Measurements from ENCODE around the gene OTUD5.

Gene OTUD5

DNA sequence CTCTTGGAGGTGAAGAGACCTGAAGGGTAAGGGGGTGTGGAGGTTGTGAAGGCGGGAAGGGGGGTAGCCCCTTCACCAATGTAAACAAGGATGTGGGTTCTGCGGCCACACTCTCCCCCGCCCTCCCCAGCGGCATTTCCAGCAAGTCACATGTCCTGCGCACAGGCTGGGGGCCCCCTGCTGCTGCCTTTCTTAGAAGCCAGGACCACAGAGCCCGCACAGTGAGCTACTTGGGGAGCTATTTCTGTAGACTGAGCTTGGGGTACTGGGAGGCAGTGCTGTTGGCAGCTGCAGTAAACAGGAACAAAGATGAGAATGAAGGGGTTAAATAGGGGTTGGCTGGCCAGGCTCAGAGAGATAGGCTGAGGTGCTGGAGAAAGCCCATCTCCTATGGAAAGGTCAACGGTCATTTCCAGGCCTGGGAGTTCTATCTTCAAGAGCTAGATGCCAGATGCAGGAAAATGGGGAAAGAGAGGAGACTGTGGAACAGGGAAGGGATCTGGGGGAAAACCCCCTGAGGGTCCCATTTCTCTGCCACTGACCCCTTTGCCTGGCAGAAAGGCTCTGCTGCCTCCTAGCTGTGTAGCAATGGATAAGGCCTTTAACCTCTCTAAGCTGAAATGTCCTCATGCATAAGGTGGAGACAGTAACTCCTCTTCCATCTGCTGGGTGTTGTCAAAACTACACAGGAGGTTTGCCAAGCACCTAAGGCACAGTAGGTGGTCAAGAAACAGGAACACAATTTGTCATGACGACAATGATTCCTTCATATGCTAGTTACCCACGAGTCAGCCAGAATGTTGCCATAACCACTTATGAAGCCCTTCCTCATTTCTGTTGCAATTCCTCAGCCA lies 20.1 kb downstream of the OTUD5 start:
- DNase-seq (ENCODE audit: low read depth in 2 of 2): peak; percentile 68 to 82

DNA sequence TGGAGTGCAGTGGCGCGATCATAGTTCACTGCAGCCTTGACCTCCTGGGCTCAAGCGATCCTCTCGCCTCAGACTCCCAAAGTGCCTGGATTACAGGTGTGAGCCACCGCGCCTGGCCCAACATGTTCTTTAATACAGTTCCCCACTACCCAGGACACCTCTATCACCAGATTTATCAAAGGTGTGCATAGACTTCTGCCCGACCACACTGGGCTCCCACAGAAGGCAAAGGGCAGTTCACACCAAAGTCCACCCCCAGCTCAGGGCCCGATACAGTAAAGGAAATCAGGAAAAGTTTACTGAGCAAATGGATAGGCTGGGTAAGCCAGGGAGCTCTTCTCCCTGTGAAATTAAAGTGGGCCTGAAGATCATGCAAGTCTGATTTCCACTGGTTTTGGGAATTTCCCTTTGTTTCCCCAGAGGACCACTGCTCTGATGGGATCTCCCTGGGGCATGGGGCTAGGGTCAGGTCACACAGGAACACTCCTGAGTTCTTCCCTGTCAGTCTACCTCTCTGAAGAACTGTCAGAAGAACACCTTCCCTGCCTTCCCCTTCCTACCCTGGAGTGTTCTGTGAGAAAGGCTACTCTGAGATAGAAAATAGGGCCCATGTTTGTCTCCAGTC lies 20.9 kb downstream of the OTUD5 start:
- no peak for DNase-seq (ENCODE audit: low read depth in 2 of 2)

DNA sequence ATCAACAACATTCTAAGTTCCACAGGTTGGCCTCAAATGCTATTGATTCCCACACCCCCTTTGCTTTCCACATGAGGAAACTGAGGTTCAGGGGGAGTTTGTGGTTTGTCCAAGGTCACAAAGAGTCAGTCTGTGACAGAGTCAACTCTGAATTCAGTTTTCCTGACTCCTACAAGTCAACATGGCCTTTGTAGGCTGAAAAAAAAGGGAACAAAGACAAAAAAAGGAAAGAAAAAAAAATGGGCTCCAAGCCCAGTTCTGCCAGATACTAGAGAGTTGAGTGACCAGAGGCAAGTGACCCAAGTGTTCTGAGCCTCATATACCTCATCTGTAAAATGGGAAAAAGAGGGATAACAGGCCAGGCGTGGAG lies 22.1 kb downstream of the OTUD5 start:
- no peak for DNase-seq (ENCODE audit: low read depth in 2 of 2)

DNA sequence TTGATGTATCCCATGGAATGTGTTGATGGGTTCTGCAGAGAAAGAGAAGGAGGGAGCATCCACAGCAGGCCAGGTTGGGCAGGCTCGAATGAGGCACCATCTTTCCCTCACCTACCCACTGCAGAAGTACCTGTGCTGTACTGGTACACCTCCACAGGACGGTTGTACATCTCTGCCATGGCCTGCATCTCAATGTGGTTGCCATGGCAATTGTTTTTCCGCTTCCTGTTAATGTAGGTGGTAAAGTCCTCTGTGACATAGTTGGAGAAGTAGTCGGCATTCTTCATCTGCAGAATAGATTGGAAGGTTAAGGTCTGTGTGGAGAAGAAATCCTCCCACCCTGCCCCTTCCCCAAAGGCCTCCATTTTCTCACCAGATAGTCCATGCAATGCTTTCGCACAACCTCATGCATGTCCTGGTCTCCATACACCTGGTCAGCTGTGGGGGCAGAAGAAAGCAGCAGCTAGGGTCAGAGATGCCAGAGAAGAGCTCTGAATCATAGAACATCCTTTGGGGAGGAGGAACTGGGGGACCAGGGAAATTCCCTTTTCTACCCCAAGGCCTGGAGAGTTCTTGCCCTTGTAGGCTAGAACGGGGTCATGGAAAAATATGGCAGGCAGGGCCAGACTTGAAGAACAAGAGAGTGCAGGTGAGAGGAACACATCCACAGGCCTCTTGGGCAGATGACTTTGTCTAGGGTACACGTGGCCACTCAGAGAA lies 22.7 kb downstream of the OTUD5 start:
- DNase-seq (ENCODE audit: low read depth in 2 of 2): no peak

DNA sequence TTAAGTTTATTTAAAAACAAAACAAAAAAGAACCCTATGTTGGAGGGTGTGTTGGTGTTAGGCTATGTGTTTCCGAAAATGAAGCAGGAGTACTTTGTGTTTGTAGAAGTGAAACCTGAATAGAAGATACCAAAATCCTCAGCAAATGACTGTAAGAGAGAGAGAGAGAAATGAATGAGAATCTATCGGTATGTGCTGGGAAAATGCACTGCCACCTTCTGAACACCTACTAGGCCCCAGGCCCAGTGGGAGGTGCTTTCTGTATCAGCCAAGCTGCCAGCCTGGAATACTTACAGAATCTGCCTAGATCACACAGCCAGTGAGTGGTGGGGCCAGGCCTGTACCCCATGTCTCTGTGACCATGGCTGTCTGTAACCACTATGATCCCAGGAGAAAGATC lies 23.6 kb downstream of the OTUD5 start:
- DNase-seq (ENCODE audit: low read depth in 2 of 2): no peak

DNA sequence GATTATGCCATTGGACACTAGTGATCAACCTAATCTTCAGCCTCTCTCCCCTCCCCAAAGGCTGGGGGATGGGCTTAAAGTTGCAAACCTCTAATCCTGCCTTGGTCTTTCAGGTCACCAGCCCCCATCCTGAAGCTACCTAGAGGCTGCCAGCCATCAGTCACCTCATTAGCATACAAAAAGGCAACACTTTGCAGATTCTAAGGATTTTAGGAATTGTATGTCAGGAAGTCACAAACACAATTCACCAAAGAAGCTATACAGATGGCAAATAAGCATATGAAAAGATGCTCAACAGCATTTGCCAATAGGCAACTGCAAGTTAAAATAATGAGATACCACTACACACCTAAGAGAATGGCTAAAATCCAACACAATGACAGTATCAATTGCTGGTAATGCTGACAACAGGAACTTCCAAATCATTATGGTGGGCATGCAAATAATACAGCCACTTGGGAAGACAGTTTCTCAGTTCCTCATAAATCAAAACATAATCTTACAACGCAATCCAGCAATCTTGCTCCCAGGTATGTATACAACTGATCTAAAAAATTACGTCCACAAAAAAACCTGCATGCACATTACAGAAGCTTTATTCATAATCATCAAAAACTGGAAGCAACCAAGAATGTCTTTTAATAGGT lies 29.5 kb downstream of the OTUD5 start:
- no peak for DNase-seq (ENCODE audit: low read depth in 2 of 2)

DNA sequence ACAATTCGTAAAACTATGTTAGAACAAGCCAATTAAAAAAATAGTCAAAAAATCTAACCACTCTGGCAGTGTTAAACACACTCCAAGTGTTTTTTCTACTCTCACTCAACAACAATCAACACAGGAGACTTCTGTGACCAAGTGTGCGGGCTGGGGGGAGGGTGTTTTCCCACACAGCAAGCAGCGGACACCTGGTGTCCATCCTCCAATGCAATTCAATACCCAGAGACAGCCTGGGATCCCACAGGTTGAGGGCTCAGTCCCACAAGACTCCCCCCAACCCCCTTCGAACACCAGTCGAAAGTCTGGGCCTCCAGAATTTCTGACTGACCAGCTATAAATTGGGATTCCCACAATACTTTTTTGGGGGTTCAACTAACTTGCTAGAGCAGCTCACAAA lies 30.3 kb downstream of the OTUD5 start:
- DNase-seq (ENCODE audit: low read depth in 2 of 2): no peak

DNA sequence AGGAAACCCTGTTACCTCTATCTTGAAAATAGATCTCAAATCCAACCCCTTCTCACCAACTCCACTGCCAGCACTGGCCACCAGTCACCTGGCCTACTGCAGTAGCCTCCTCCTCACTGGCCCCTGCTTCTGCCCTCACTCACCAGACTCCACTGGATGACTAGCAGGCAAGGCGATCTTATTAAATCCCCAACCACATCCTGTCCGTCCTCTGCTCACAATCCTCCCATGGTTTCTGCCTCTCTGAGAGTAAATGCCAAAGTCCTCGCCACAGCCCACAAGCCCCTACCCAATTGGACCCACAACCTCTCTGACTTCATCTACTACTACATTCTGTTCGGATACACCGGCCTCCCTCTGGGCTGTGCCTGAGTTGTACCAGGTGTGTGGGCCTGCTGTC lies 33.1 kb downstream of the OTUD5 start:
- DNase-seq (ENCODE audit: low read depth in 2 of 2): no peak

DNA sequence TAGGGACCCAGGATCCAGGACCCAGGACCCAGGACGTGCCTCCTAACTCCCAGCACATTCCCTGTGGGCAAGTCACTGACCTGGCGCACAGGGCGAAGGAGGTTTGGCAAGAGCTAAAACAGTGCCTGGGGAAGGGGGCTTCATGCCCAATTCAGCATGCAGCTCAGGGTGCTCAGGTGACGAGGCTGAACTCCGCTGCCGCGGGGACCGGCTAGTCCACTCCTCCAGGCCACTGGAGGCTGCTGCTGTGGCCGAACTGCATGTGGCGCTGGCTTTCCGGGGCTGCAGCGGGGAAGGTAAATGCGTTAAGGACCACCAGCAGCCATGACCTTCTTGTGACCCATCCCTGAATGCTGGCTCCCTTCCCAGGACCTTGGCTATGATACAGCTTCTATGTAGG lies 33.6 kb downstream of the OTUD5 start:
- no peak for DNase-seq (ENCODE audit: low read depth in 2 of 2)

DNA sequence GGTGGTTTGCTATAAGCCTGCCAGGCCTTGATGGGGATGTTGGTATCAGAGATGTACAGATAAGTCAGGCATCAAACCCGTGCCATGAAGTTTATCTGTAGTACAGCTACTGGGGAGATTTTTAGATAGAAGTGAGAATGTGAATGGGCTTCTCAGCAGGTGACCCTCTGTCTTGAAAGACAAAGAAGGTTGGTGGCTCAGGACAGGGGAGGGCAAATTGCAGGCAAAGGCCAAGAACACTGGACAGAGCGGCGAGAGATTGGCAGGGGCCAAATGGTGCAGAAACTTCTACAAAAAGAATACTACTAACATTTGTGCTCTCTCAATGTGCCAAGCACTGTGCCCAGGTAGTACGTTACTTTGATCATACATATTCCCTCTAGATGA lies 36.7 kb downstream of the OTUD5 start:
- DNase-seq (ENCODE audit: low read depth in 2 of 2): no peak

DNA sequence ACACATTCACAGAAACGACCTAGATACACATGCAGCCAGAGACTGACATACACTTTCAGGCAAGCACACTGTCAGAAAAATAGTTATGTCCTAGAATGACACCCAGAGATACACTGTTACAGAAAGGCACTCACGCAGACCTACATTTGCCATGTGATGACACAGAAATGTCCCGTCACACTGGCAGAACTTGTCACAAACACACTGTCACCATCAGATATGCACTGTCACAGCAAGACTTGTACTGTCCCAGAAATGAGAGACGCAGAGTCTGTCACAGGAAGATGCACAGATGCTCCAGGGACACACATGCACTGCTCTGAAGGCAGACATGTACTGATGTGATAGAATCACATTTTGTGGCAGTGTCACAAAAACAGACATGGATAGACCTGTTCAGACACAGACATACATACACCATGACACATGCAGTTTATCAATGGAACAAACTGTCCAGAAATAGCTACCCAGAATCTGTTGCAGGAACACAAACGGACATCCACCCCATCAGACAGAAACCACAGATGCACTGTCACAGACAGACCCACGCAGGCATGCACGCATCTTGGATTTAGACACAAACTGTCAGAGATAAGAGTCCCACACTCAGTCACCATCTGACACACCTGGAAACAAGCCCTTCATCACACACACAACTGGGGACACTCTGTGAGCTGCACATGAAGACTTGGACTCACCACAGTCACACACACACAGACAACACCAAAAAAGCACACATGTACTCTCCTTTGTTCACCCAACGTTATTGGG lies 37.3 kb downstream of the OTUD5 start:
- no peak for DNase-seq (ENCODE audit: low read depth in 2 of 2)

DNA sequence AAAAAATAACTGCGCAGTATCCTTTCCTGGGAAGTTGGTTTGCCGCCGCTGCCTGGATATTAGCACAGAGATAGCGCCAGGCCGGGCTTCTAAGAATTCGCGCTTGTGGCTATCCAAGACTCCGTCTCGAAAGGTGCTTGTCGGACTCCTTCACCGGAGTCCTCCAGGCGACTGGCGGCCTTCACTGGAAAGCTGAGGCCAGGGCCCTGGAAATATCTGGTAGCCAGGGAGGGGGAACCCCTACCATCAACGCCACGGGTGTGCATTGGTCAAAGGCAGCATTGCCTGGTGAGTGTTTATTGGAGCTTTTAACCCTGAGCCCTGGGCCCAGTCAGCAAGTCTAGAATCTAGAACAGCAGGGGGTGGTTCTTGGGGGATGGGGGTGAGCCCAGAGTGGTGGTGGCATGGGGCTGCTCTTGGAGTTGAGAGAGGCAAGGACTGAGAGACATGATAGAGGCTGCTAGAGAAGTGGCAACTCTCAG lies 38.0 kb downstream of the OTUD5 start:
- no peak for DNase-seq (ENCODE audit: low read depth in 2 of 2)

DNA sequence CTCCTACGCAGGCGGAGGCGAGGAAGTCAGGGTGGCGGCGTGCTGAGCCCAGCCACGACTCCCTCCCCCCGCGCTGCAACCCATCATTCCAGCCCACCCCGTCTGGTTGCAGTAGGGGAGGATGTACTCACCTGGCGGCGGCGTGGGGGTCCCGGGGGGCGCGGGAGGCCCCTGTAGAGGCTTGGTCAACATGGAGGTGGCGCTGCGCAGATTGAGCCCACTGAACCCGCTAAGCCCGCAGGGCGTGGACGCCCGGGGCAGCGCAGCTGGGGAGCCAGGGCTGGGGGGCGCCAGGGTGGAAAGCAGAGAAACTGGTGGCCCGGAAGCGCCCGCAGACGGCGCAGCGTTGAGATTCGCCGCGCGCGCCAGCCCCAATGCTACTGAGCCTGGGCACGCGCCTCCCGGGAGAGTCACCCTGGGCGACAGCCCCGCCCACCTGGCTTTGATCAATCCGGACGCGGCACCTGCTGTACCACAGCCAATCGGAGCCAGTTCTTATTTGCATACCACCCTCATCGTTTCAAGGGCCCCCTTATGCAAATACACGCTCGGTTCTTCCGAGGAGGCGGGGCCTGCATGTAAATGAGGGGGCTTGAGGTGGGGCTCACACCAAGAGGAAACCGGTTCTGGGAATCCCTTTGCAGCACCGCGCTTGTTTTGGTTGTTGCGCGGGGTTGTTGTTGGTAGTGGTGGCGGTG lies 38.6 kb downstream of the OTUD5 start, which contains the start of gene PIM2:
TSS of gene PIM2 (minus strand) at position 382 of the 698 bp plus-strand sequence. CDS start at position 192, 190 bp downstream.
- peak; percentile 80 to 81 for DNase-seq (ENCODE audit: low read depth in 2 of 2)

DNA sequence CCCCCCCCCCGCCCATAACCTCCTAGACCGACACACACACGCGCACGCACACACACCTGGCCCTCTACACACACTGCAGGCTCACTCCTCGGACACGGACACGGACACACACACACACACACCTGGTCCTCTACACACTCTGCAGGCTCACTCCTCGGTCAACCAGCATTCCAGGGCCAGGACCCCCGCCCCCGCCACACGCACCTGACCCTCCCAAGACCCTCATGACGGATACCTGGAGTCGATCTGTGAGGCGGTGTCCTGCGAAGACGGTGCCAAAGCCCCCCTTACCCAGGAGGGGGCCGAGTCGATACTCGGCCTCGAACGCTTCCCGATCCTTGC lies 39.1 kb downstream of the OTUD5 start:
- DNase-seq (ENCODE audit: low read depth in 2 of 2): no peak

DNA sequence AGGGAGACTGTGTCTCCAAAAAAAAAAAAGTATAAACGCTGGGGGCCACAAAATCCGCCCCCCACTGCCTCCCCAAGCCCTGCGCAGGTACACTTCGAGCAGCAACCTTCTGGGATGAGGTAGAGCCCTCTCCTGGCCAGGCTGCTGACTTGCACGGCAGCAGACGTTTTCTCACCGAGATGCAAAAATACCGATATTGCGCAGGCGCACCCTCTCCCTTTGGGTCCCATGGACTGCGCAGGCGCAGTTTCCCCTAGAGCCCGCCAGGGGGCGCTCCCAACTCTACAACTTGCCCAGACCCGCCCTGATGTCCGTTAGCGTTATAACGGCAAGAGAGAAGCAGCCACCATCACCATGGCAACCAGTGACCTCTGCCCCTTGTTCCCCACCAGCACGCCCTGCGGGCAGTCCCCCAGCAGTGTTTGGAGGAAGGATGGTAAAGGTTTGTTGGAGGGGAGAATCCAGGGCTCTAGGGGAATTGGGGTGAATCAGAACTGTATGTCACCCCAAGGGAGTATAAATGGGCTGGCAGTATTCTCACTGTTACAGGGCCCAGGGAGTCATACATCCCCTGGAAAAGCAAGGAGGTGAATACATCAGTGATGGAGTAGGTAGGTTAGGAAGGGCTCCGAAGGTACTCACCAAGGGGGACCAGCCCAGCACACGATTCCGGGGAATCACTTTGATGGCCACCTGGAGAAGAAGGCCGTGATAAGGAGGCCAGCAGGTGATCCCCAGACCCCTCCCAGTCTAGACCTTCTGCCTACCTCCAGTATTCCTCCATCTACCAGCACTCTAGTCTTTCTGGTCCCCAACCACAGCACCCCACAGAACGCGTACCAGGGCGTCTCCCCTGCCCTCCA lies 40.0 kb downstream of the OTUD5 start:
- peak; percentile 72 to 82 for DNase-seq (ENCODE audit: low read depth in 2 of 2)

DNA sequence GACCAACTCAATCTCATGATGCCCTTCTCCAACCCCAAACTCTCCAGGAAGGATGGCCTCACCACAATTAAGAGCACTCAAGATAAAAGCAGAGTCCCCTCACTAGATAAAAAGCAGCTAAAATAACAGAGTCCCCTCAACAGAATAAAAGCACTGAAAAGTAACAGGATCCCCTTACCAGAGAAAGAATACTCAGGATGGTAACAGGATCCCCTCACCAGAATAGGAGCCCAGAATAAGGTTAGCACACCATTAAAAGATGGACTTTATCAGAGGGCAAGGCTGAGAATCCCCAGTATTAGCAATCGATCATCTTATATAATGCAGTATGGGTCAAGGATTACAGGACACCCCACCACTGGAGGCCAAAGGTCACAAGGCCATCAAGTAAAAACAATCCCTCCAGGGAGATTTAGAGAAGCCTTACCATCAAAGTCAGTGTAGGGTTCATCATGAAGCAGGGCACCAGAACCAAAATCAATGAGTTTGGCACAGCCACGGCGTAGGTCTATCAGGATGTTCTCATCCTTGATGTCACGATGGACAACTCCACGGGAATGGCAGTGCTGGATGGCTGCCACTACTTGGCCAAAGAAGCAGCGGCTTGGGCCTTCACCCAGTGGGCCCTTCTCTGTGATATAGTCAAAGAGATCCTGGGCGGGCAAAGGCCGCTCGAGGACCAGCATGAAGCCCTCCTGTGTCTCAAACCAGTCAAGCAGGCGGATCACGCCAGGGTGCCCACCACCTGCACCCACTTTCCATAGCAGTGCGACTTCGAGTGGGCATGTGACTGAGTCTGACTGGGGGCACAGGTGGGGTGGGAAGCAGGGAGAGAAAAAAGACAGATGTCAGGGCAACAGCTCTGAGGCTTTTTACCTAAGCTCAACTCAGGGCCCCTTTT lies 42.6 kb downstream of the OTUD5 start:
- no peak for DNase-seq (ENCODE audit: low read depth in 2 of 2)

DNA sequence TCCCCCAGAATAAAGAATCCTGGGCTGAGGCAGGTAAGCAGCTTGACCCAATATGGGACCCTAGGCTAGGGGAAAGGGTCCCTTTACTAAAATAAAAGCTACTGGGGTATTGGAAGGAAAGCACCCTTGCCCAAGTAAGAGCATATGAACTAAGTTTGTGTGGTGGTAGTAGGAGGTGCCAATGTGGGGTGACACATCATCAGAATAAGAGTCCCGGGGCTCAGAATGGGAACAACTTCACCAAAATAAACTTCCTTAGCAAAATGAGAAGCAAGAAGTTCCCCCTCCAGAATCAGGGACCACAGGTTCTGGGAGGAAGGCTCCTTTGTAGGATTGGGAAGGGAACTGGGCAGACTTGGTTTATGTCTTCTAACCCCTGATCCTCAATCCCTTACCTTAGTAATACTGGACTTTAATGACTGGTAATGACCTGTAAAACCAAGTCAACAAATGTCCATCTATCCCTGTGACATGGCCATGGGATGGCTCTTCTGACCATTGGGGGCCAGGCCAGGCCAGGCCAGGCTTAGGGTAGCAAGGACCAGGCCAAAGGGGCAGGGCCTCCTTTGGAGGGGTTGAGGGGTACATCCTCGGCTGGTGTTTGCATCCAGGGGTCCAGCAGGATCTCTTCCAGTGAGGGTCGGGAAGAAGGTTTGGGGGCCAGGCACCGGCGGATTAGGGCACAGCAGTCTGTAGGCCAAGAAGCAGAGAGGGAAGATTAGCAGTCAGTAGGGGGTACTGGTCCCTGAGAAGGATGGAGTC lies 43.6 kb downstream of the OTUD5 start:
- DNase-seq (ENCODE audit: low read depth in 2 of 2): no peak
